Measurements from ENCODE around the gene CEACAM7. TPM values are rescaled to one million over a fixed set of nuclear protein-coding genes. Genes with fewer than 3 reads are reported as not detected.

Gene CEACAM7
- total and polyA plus RNA-seq, 12 donors = not detected

DNA sequence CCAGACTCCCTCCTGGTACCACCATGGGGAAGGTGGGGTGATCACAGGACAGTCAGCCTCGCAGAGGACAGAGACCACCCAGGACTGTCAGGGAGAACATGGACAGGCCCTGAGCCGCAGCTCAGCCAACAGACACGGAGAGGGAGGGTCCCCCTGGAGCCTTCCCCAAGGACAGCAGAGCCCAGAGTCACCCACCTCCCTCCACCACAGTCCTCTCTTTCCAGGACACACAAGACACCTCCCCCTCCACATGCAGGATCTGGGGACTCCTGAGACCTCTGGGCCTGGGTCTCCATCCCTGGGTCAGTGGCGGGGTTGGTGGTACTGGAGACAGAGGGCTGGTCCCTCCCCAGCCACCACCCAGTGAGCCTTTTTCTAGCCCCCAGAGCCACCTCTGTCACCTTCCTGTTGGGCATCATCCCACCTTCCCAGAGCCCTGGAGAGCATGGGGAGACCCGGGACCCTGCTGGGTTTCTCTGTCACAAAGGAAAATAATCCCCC is 19.9 kb upstream of the CEACAM7 start:
- DNase-seq (no peak), ATAC-seq (no peak)
- H3K9me3 ChIP-seq = no peaks in the 10 kb centered on the region
- no peaks in the 10 kb centered on the region for H3K4me1 ChIP-seq
- H3K27ac ChIP-seq = no peak overlapping the region
- 66 to 74% methylated on average over 5 of the region's 5 CpGs for WGBS, 2 donors
- intact Hi-C loops (cut with DNase I) = no loop called here
- H3K36me3 ChIP-seq = no peaks in the 10 kb centered on the region
- TF ChIP-seq, protein P1, sequence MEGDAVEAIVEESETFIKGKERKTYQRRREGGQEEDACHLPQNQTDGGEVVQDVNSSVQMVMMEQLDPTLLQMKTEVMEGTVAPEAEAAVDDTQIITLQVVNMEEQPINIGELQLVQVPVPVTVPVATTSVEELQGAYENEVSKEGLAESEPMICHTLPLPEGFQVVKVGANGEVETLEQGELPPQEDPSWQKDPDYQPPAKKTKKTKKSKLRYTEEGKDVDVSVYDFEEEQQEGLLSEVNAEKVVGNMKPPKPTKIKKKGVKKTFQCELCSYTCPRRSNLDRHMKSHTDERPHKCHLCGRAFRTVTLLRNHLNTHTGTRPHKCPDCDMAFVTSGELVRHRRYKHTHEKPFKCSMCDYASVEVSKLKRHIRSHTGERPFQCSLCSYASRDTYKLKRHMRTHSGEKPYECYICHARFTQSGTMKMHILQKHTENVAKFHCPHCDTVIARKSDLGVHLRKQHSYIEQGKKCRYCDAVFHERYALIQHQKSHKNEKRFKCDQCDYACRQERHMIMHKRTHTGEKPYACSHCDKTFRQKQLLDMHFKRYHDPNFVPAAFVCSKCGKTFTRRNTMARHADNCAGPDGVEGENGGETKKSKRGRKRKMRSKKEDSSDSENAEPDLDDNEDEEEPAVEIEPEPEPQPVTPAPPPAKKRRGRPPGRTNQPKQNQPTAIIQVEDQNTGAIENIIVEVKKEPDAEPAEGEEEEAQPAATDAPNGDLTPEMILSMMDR (IDR thresholded peaks at IDR 0.05) = no peak
- H3K4me3 ChIP-seq = no peak overlapping the region
- H3K27me3 ChIP-seq = peaks cover 0 to 79% (median 61%) of the 10 kb centered on the region in 7 donors

- Histone ChIP-seq H3K36me3 (no peaks in the 10 kb centered on the region), H3K27me3 (peaks cover 0 to 77% (median 61%) of the 10 kb centered on the region in 7 donors), H3K4me3 (no peak overlapping the region), H3K9me3 (no peaks in the 10 kb centered on the region), H3K4me1 (no peaks in the 10 kb centered on the region), H3K27ac (no peak overlapping the region)
- DNase-seq (no peak), ATAC-seq (no peak)
- intact Hi-C loops (cut with DNase I) = no loop called here
- 48 to 49% methylated on average over 5 of the region's 5 CpGs for WGBS, 2 donors
- TF ChIP-seq, protein P1 (IDR thresholded peaks at IDR 0.05) = no peak
Observed at GRCh38 chr19:41707502-41707812, 19.4 kb upstream of the CEACAM7 start.

- DNase-seq (peak in 1 of 2 donors; percentile 23), ATAC-seq (peak in 7 of 8 donors; percentile 37 to 79 (median 49))
- Histone ChIP-seq H3K4me3 (peak overlapping the region in 1 of 10 donors; percentile 43), H3K9me3 (no peaks in the 10 kb centered on the region), H3K4me1 (no peaks in the 10 kb centered on the region), H3K27ac (peak overlapping the region in 1 of 10 donors; percentile 56), H3K27me3 (peaks cover 0 to 79% (median 58%) of the 10 kb centered on the region in 7 donors), H3K36me3 (no peaks in the 10 kb centered on the region)
- intact Hi-C loops (cut with DNase I) = no loop called here
- TF ChIP-seq, protein P1 (IDR thresholded peaks at IDR 0.05) = peak; percentile 6 to 85 (median 49)
- 13 to 14% methylated on average over 26 of the region's 26 CpGs for WGBS, 2 donors
Observed at GRCh38 chr19:41706741-41707501, 18.9 kb upstream of the CEACAM7 start.

DNA sequence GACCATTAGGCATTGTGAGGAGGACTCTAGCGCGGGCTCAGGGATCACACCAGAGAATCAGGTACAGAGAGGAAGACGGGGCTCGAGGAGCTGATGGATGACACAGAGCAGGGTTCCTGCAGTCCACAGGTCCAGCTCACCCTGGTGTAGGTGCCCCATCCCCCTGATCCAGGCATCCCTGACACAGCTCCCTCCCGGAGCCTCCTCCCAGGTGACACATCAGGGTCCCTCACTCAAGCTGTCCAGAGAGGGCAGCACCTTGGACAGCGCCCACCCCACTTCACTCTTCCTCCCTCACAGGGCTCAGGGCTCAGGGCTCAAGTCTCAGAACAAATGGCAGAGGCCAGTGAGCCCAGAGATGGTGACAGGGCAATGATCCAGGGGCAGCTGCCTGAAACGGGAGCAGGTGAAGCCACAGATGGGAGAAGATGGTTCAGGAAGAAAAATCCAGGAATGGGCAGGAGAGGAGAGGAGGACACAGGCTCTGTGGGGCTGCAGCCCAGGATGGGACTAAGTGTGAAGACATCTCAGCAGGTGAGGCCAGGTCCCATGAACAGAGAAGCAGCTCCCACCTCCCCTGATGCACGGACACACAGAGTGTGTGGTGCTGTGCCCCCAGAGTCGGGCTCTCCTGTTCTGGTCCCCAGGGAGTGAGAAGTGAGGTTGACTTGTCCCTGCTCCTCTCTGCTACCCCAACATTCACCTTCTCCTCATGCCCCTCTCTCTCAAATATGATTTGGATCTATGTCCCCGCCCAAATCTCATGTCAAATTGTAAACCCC is 17.5 kb upstream of the CEACAM7 start:
- ATAC-seq = peak in 2 of 8 donors; percentile 33 to 57
- no peaks in the 10 kb centered on the region for H3K36me3 ChIP-seq
- H3K4me1 ChIP-seq = no peaks in the 10 kb centered on the region
- intact Hi-C loops (cut with DNase I) = no loop called here
- no peak overlapping the region for H3K27ac ChIP-seq
- DNase-seq = no peak
- no peaks in the 10 kb centered on the region for H3K9me3 ChIP-seq
- no peak overlapping the region for H3K4me3 ChIP-seq
- TF ChIP-seq, protein P1 (IDR thresholded peaks at IDR 0.05) = no peak
- H3K27me3 ChIP-seq = peaks cover 0 to 75% (median 55%) of the 10 kb centered on the region in 7 donors
- WGBS, 2 donors = 43 to 49% methylated on average over 10 of the region's 10 CpGs

Data from heart right ventricle (tissue), 16 donors.